WTC11 (cell line): ENCODE measurements around the gene ITGA11. TPM values are rescaled to one million over a fixed set of nuclear protein-coding genes. Genes with fewer than 3 reads are reported as not detected.

ENCODE experiments used
- ATAC-seq: fragments of 200-7000 bp; cut with Tn5 transposase; 2 replicates; pipeline ENCODE4 v1.10.0; 2021; ENCODE audit warnings: mild to moderate bottlenecking, moderate library complexity
- CTCF ChIA-PET: fragments of 300-600 bp; sonication (Branson Sonifier 250); formaldehyde crosslinking; loops from one replicate; lab custom pipeline; 2021; ENCODE audit warnings: antibody characterized with exemption; lab: Charles Lee
- POLR2A ChIA-PET: fragments of 350-600 bp; sonication (Branson Sonifier 250); formaldehyde crosslinking; loops from one replicate; lab custom pipeline; 2021; ENCODE audit warnings: antibody characterized with exemption; lab: Charles Lee
- DNase-seq: peaks from one replicate; pipeline ENCODE4 v3.0.0; 2021; ENCODE audit warnings: low spot score
- H3K27ac Mint-ChIP-seq: 2 replicates; pipeline ENCODE4 v1.8.0; 2021; ENCODE audit warnings: mixed read lengths
- H3K27me3 Mint-ChIP-seq: 2 replicates; pipeline ENCODE4 v1.8.0; 2021; ENCODE audit warnings: low read depth, mild to moderate bottlenecking, moderate library complexity, mixed read lengths
- H3K36me3 Mint-ChIP-seq: 2 replicates; pipeline ENCODE4 v1.8.0; 2021; ENCODE audit warnings: mixed read lengths
- H3K4me1 Mint-ChIP-seq: 2 replicates; pipeline ENCODE4 v1.8.0; 2022; ENCODE audit warnings: mixed read lengths
- H3K4me3 Mint-ChIP-seq: 2 replicates; pipeline ENCODE4 v1.8.0; 2021; ENCODE audit warnings: mild to moderate bottlenecking, moderate library complexity, mixed read lengths
- H3K9me3 Mint-ChIP-seq: 2 replicates; pipeline ENCODE4 v1.8.0; 2021; ENCODE audit warnings: mixed read lengths
- ATF1 ChIP-seq: sonication (generic); formaldehyde crosslinking; IDR thresholded peaks from 2 replicates; pipeline ENCODE4 v1.8.1; 2023; ENCODE audit warnings: mild to moderate bottlenecking, moderate library complexity, missing genetic modification reagents
- E2F5 ChIP-seq: sonication (generic); formaldehyde crosslinking; IDR thresholded peaks from 2 replicates; pipeline ENCODE4 v1.8.1; 2022; ENCODE audit warnings: mild to moderate bottlenecking, moderate library complexity, missing genetic modification reagents
- ESRRA ChIP-seq: sonication (generic); formaldehyde crosslinking; IDR thresholded peaks from 2 replicates; pipeline ENCODE4 v1.8.1; 2022; ENCODE audit warnings: mild to moderate bottlenecking, missing genetic modification reagents, borderline replicate concordance
- GABPB1 ChIP-seq: sonication (generic); formaldehyde crosslinking; IDR thresholded peaks from 2 replicates; pipeline ENCODE4 v1.8.1; 2023; ENCODE audit warnings: mild to moderate bottlenecking, missing genetic modification reagents
- GRHL2 ChIP-seq: fragments of 250-450 bp; sonication (Bioruptor Pico); IDR thresholded peaks from 2 replicates; pipeline ENCODE4 v1.8.0; 2022; ENCODE audit warnings: mild to moderate bottlenecking, moderate library complexity; ENCODE audit not compliant: insufficient replicate concordance, severe bottlenecking
- GTF2I ChIP-seq: fragments of 250-450 bp; sonication (Bioruptor Pico); conservative IDR thresholded peaks from 2 replicates; pipeline ENCODE4 v1.4.0; 2021; ENCODE audit warnings: mild to moderate bottlenecking
- JAZF1 ChIP-seq: fragments of 250-450 bp; sonication (Bioruptor Pico); IDR thresholded peaks from 2 replicates; pipeline ENCODE4 v1.9.0; 2021; ENCODE audit warnings: moderate library complexity, mild to moderate bottlenecking, inconsistent platforms
- NFE2L1 ChIP-seq: sonication (generic); formaldehyde crosslinking; IDR thresholded peaks from 2 replicates; pipeline ENCODE4 v1.8.1; 2023; ENCODE audit warnings: missing genetic modification reagents
- NFYB ChIP-seq: sonication (generic); formaldehyde crosslinking; conservative IDR thresholded peaks from 2 replicates; pipeline ENCODE4 v1.8.0; 2022; ENCODE audit warnings: low read depth, missing genetic modification reagents
- NR2C2 ChIP-seq: sonication (generic); formaldehyde crosslinking; IDR thresholded peaks from 2 replicates; pipeline ENCODE4 v1.8.0; 2022; ENCODE audit warnings: mild to moderate bottlenecking, missing genetic modification reagents
- NR3C1 ChIP-seq: sonication (generic); formaldehyde crosslinking; conservative IDR thresholded peaks from 2 replicates; pipeline ENCODE4 v1.8.1; 2023; ENCODE audit warnings: low read depth, mild to moderate bottlenecking, missing genetic modification reagents
- PRRX2 ChIP-seq: fragments of 250-450 bp; sonication (Bioruptor Pico); IDR thresholded peaks from 2 replicates; pipeline ENCODE4 v1.8.0; 2021; ENCODE audit warnings: mild to moderate bottlenecking
- SMAD3 ChIP-seq: sonication (generic); formaldehyde crosslinking; IDR thresholded peaks from 2 replicates; pipeline ENCODE4 v1.8.0; 2022; ENCODE audit warnings: missing genetic modification reagents, mild to moderate bottlenecking, borderline replicate concordance
- TEAD4 ChIP-seq: sonication (generic); formaldehyde crosslinking; IDR thresholded peaks from 2 replicates; pipeline ENCODE4 v1.8.0; 2022; ENCODE audit warnings: mild to moderate bottlenecking, missing genetic modification reagents
- TP53 ChIP-seq: sonication (generic); formaldehyde crosslinking; IDR thresholded peaks from 2 replicates; pipeline ENCODE4 v1.8.1; 2023; ENCODE audit warnings: mild to moderate bottlenecking, missing genetic modification reagents
- USF1 ChIP-seq: sonication (generic); formaldehyde crosslinking; IDR thresholded peaks from 2 replicates; pipeline ENCODE4 v1.8.0; 2022; ENCODE audit warnings: mild to moderate bottlenecking, missing genetic modification reagents
- ZBTB21 ChIP-seq: sonication (generic); formaldehyde crosslinking; IDR thresholded peaks from 2 replicates; pipeline ENCODE4 v1.8.1; 2023; ENCODE audit warnings: mild to moderate bottlenecking, missing genetic modification reagents, borderline replicate concordance
- ZNF416 ChIP-seq: fragments of 250-450 bp; sonication (Bioruptor Pico); IDR thresholded peaks from 2 replicates; pipeline ENCODE4 v1.9.0; 2021; ENCODE audit warnings: mild to moderate bottlenecking, inconsistent platforms
- ZNF423 ChIP-seq: fragments of 250-450 bp; sonication (Bioruptor Pico); IDR thresholded peaks from 2 replicates; pipeline ENCODE4 v2.1.2; 2022; ENCODE audit warnings: mild to moderate bottlenecking, moderate library complexity
- total RNA-seq: library from RNA; stranded (reverse); gene quantifications from 3 replicates; pipeline ENCODE4 v1.2.3, GENCODE V29; 2021

Gene ITGA11
- total RNA-seq, 1 experiment from 2014 or later: 0.15 TPM

GRCh38 chr15:68369931-68370767, 61.8 kb downstream of the ITGA11 start:
- Mint-ChIP-seq H3K4me3 (no peak overlapping the region), H3K36me3 (no peaks in the 10 kb centered on the region), H3K9me3 (no peaks in the 10 kb centered on the region), H3K27ac (no peak overlapping the region)
- CTCF ChIA-PET: no interaction called here
- no peak for DNase-seq
- no peak for TF ChIP-seq GABPB1
- no peak for TF ChIP-seq PRRX2 (CRISPR knock-in tag)
- no peak for TF ChIP-seq NR2C2 (CRISPR knock-in tag)
- TF ChIP-seq JAZF1: no peak
- no peak for TF ChIP-seq NR3C1
- TF ChIP-seq, all 79 proteins: peak for 0
- POLR2A ChIA-PET: no interaction called here
- ATAC-seq: no peak
- Mint-ChIP-seq H3K27me3 (no peaks in the 10 kb centered on the region), H3K4me1 (peaks cover 6% of the 10 kb centered on the region)

DNA sequence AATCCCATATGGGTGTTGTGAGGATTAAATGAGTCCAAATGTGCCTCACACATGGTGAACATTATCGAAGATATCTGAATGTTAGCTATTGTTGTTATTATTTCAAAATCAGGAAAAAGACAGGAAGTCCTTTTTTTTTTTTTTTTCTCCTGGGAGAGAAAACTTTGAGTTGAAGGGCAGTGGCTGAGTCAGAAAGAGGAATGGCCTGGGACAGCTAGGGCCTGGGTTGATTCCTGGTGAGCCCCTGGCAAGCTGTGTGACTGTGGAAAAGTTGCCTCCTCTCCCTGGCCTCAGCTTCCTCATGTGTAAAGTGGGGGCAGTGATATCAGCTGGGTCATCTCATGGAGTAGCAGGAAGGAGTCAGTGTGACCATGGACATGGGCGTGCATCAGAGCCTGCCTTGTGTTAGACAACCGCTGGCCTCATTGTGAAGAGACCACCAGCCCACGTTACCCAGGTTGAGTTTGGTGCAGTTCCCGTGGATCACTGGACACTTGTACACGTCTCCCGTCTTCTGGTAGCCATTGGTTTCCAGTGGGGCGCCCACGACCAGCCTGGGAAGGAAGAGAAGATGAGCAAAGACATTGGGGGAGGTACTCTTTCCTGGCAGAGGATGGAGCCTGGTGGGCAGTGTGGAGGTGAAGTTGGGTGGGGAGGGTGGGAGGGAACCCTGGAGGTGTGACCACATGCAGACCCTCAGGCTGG, 63.1 kb downstream of the ITGA11 start:
- Mint-ChIP-seq H3K36me3 (no peaks in the 10 kb centered on the region), H3K4me1 (peaks cover 6% of the 10 kb centered on the region), H3K27ac (no peak overlapping the region), H3K4me3 (no peak overlapping the region), H3K27me3 (no peaks in the 10 kb centered on the region), H3K9me3 (no peaks in the 10 kb centered on the region)
- ChIA-PET CTCF (interaction anchor here (0.6 to 5.5 kb wide), 5 partner anchors 34 to 64 kb away, joined by 3 to 37 read pairs (median 3); no protein-coding TSS in a partner anchor), POLR2A (interaction anchor here (0.6 kb wide), 1 partner anchor 52 kb away, joined by 5 read pairs; no protein-coding TSS in a partner anchor)
- ATAC-seq: no peak
- TF ChIP-seq ZNF416 (CRISPR knock-in tag): no peak
- no peak for TF ChIP-seq ZNF423 (CRISPR knock-in tag)
- no peak for TF ChIP-seq E2F5
- TF ChIP-seq NR3C1: no peak
- TF ChIP-seq ZBTB21 (CRISPR knock-in tag): no peak
- DNase-seq: no peak

DNA sequence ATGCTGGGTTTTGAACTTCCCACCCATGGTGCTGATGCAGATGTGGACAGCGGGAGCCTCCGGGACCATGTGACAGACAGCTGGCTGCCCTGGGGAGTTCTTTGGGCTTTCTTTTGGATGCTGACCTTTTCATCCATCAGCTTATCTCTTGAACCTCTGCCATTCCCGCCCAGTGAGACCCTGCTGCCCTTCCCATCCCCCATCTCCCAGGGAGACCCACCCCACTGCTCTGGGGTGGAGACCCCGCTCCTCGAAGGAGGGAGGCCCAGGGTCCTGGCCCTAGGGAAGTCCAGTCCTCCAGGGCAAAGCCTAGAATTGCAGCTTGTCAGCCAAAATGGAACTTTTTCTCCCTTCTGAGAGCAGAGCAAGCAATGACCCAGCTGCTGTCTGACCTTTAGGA, 64.0 kb downstream of the ITGA11 start:
- no peak for TF ChIP-seq ESRRA (CRISPR knock-in tag)
- no peak for TF ChIP-seq ATF1 (CRISPR knock-in tag)
- TF ChIP-seq TP53: no peak
- no peak for TF ChIP-seq GTF2I (CRISPR knock-in tag)
- TF ChIP-seq USF1 (CRISPR knock-in tag): no peak
- no peak for TF ChIP-seq NFYB (CRISPR knock-in tag)
- no peak for TF ChIP-seq NFE2L1 (CRISPR knock-in tag)
- TF ChIP-seq GABPB1: no peak
- no peak for TF ChIP-seq SMAD3 (CRISPR knock-in tag)
- no peak for TF ChIP-seq TEAD4 (CRISPR knock-in tag)
- TF ChIP-seq GRHL2 (CRISPR knock-in tag): no peak
- Mint-ChIP-seq H3K27ac (no peak overlapping the region), H3K4me1 (peaks cover 6% of the 10 kb centered on the region), H3K9me3 (no peaks in the 10 kb centered on the region), H3K27me3 (no peaks in the 10 kb centered on the region), H3K36me3 (no peaks in the 10 kb centered on the region), H3K4me3 (no peak overlapping the region)
- ChIA-PET POLR2A (interaction anchor here (0.6 kb wide), 1 partner anchor 51 kb away, joined by 5 read pairs; no protein-coding TSS in a partner anchor), CTCF (interaction anchor here (0.6 to 5.5 kb wide), 5 partner anchors 33 to 63 kb away, joined by 3 to 37 read pairs (median 5); no protein-coding TSS in a partner anchor)
- no peak for DNase-seq
- ATAC-seq: no peak
